Sigmoid colon (tissue), 4 donors: ENCODE measurements around the gene PRPF31.

Experiments used
- EP300 ChIP-seq, 4 donors: sonication (generic); formaldehyde crosslinking; IDR thresholded peaks; one replicate each; pipeline ENCODE4 v1.6.1; 2017; ENCODE audit warnings: antibody characterized with exemption in 4 of 4
- POLR2A ChIP-seq, 2 donors: fragments of 450-650 bp; IDR thresholded peaks; one replicate each; pipeline ENCODE4 v1.6.1; 2016; ENCODE audit warnings: antibody characterized with exemption in 2 of 2, mild to moderate bottlenecking in 2 of 2, moderate library complexity in 2 of 2
- POLR2AphosphoS5 ChIP-seq, 4 donors: sonication (generic); formaldehyde crosslinking; IDR thresholded peaks; one replicate each; pipeline ENCODE4 v1.6.1; 2017; ENCODE audit warnings: antibody characterized with exemption in 4 of 4
- TF ChIP-seq, protein P1 (sequence below), 4 experiments: fragments of 450-650 bp in 3 of 4; fragments of 200-600 bp in 1 of 4; IDR thresholded peaks; one replicate each; pipeline ENCODE4 v1.5.1; 2016 to 2019; ENCODE audit warnings: antibody characterized with exemption in 4 of 4, mild to moderate bottlenecking in 3 of 4, moderate library complexity in 2 of 4

GRCh38 chr19:54114340-54115108 lies 1.0 kb upstream of the PRPF31 start:
- TF ChIP-seq, protein P1, sequence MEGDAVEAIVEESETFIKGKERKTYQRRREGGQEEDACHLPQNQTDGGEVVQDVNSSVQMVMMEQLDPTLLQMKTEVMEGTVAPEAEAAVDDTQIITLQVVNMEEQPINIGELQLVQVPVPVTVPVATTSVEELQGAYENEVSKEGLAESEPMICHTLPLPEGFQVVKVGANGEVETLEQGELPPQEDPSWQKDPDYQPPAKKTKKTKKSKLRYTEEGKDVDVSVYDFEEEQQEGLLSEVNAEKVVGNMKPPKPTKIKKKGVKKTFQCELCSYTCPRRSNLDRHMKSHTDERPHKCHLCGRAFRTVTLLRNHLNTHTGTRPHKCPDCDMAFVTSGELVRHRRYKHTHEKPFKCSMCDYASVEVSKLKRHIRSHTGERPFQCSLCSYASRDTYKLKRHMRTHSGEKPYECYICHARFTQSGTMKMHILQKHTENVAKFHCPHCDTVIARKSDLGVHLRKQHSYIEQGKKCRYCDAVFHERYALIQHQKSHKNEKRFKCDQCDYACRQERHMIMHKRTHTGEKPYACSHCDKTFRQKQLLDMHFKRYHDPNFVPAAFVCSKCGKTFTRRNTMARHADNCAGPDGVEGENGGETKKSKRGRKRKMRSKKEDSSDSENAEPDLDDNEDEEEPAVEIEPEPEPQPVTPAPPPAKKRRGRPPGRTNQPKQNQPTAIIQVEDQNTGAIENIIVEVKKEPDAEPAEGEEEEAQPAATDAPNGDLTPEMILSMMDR (IDR thresholded peaks at IDR 0.05), result no peak
- no peak for TF ChIP-seq POLR2A (IDR thresholded peaks at IDR 0.05)
- TF ChIP-seq POLR2AphosphoS5 (IDR thresholded peaks at IDR 0.05), result no peak
- no peak for TF ChIP-seq EP300 (IDR thresholded peaks at IDR 0.05)
